Mucosa of gallbladder (tissue), 1 donor: Measurements from ENCODE around the gene TMEM94. TPM values are rescaled to one million over a fixed set of nuclear protein-coding genes. Genes with fewer than 3 reads are reported as not detected.
"Not testable (repeated sequence)": the region's sequence is repeated elsewhere in the genome, so short reads cannot be mapped to it uniquely, and the experiment has no call there.

ENCODE experiments used
- DNase-seq: peaks from one replicate; pipeline ENCODE4 v3.0.0-alpha.2; 2020; ENCODE audit warnings: low spot score
- total RNA-seq: library from RNA; stranded (reverse); gene quantifications from one replicate; pipeline ENCODE4 v1.2.1, GENCODE V29; 2021
- donor health status: DM: no; HTN: no; CAD: no.

TMEM94 gene
- total RNA-seq, 1 donor from 2014 or later, result 106 TPM

DNA sequence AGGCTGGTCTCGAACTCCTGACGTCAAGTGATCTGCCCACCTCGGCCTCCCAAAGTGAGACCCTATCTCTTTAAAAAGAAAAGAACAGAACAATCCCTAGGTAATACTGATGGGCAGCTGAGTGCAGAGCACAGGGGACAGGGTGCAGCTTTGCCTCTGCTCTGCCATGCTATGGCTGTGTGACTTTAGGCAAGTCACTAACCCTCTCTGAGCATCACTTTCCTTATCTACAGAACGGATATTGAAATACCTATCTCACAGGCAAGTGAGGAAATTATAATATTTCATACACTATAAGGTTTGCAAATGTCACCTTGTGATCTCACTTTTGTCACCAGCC lies 54.8 kb downstream of the TMEM94 start:
- no peak for DNase-seq

DNA sequence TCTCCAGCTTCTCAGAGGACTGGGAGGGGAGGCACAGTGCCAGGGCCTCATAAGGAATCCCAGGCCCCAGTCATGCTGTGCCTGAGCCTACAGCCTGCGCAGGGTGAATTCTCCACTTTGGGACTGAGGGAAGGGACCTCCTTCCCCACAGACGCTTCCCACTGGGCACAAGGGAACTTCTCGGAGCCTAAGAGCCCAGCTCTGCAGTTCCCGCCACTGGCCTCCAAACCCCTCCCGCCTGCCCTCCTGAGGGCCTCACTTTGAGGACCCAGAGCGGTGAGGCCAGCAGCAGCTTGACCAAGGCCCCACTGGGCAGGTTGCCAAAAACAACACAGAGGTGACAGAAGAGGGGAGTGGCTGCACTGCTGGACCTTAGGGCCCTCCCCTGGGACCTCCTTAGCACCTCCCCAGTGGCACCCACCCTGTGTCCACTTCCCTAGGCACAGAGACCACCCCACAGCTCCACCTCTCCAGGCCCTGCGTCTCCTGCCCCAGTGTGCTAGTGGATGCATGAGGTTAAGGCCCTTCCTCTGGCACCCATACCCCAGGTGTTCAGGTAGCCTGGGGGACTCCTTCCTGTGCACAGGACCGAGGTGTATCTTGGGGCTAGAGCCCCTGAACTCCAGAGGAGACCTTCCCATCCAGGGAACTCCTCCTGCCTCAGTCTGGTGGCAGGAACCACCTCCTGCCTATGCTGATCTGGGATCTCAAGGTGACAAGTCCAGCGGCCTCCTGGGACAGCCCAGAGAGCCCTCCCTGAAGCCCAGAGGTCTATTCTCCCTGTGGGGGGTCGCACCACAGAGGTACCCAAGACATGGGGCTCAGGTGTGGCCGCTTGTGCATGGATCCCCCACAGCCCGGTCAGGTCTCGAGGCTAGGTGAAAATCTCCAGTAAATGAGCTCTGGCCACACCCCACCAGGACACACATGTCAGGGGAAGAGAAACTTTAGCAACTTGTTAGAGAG lies 55.5 kb downstream of the TMEM94 start:
- DNase-seq, result no peak

DNA sequence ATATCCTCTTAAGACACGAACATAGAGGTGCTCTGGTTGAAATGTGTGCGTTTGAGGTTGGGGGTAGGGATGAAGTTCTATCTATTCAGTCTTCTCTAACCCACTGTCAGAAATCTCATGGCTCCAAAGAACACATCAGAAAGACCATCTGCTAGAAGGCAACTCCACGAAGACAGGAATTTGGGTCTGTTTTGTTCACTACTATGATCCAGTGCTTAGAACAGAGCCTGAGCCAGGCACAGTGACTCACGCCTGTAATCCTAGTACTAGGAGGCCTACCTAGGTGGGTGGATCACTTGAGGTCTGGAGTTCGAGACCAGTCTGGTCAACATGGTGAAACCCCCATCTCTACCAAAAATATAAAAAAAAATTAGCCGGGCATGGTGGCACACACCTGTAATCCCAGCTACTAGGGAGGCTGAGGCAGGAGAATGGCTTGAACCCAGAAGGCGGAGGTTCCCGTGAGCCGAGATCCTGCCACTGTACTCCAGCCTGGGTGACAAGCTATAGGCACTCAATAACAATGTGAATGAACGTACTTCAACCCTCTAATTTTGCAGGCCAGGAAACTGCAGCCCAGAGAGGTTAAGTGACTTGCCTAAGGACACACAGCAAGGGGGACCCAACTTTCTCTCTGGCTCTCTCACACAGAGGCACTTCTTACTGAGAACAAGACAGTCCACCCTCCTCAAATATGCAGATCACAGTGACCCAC lies 56.6 kb downstream of the TMEM94 start:
- DNase-seq, result no peak

DNA sequence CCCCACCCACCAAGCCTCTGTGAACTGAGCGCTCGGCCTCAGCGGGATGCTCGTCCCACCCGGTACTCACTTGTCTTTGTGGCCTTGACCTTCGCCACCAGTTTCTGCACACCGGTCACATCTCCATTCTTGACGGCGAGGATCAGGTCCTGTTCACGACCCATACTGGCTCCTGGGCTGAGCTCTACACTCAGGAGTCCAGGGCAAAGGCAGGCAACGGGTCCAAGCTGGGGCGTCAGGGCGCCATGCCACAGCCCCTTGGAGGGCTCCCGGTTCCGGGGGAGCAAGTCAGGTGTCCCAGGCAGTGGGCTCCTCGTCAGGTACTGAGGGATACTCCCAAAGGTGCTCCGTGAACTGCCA lies 57.2 kb downstream of the TMEM94 start:
- no peak for DNase-seq

DNA sequence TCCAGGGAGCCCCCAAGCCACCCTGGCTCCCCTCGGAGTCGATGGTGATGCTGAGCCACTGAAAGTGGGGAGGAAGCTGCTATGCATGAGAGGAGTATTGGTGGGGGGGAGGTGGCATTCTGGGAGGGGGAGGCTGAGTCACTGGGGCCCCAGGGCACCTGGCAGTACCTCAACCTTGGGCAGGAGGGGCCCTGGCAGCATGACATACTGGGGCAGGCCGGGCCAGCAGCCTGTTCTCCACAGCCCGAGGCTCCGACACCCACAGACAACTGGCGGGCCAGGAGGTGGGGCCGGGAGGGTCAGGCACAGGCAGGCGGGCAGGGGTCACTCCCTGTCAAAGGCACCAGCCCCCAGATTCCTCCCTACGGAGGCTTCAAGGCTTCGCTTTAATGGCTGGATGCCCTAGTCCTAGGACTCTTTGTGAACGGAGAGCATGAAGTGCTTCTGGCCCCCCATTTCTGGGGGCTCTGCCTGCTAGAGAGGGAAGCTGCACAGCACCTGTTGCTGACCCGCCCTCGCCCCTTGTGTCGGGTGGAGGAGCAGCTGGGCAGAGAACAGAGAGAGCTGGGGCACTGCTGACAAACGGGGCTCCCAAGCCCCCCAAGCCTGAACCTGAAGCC lies 58.0 kb downstream of the TMEM94 start:
- no peak for DNase-seq

DNA sequence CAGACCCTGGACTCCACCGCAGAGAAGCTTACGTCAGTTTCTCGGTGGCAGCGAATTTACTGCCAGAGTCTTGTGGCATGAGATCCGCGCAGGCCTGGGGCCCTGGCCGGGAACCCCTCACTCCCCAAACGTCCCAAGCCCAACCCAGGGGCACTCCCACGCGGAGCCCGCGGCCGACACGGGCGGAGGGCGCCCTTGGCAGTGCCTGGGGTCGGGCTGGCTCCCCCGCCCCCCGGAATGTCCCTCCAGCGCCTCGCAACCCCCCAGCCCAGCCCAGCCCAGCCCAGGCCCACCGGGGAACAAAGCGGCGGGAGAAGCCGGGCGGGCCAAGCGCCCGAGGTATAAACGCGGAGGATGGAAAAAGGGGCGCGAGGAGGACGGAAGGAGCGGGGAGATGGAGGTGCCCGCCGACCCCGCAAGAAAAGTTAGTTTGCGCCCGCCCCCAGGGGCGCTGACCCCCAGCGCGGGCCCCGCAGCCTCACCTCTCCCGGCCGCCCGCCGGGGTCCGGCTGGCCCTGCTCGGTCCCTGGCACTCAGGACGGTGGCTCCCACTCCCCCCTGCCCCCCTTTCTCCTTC lies 58.6 kb downstream of the TMEM94 start:
- DNase-seq, result no peak

DNA sequence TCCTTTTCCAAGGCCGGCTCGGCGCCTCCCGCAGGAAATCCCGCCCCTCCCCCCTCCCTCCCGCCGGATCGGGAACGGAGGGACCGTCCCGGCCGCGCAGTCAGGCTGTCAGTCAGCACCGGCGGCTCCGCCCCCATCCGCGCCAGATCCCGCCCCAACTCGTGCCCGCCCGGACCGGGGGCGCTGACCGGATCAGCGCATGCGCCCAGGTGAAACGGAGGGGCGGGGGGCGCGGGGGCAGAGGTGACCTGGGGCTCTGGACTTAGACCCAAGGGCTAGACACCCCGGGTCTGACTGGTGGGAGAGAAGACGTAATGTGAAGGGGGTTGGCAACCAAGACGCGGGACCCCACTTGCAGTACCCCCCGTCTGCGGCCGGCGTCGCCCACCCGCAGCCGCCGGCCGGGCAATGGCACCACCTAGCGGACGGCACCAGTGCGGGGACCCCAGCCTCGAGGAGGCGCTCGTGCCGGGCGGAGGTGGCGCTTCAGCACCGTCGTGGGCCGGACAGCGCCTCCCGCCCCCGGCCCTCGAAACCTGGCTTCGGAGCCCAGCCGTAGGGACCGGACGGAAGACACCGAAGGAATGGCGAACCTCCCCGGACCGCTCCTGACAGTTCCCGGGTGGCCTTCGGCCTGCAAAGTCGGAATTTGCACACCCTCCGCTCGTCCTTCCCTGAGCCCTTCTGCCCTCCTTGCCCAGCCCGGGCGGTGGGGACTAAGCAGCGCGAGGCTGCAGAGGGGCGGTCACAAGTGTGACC lies 59.2 kb downstream of the TMEM94 start, which contains the start of gene CASKIN2:
TSS of gene CASKIN2 (minus strand) at position 42 of the 759 bp plus-strand sequence. CDS start 1,733 bp downstream, outside the sequence.
- peak; percentile 95 for DNase-seq

DNA sequence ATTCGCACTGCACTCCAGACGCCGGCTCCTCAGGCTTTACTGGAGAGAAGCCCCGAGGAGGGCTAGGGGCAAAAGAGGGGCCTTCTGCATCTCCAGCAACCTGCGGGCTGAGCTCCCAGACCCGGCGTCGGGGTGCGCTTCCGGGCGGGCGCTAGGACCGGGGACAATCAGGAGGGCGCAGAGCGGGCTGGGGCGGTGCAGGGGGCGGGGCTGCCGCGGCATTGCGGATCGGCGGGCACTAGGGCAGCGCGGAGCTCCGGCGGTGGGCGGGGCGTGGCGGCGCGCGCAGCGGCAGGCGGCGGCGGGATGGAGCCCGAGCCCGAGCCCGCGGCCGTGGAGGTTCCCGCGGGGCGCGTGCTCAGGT lies 59.8 kb downstream of the TMEM94 start, which contains the start of gene TSEN54:
TSS of gene TSEN54 (plus strand) at position 274 of the 364 bp plus-strand sequence. CDS start at position 307, 33 bp downstream.
- peak; percentile 96 for DNase-seq

DNA sequence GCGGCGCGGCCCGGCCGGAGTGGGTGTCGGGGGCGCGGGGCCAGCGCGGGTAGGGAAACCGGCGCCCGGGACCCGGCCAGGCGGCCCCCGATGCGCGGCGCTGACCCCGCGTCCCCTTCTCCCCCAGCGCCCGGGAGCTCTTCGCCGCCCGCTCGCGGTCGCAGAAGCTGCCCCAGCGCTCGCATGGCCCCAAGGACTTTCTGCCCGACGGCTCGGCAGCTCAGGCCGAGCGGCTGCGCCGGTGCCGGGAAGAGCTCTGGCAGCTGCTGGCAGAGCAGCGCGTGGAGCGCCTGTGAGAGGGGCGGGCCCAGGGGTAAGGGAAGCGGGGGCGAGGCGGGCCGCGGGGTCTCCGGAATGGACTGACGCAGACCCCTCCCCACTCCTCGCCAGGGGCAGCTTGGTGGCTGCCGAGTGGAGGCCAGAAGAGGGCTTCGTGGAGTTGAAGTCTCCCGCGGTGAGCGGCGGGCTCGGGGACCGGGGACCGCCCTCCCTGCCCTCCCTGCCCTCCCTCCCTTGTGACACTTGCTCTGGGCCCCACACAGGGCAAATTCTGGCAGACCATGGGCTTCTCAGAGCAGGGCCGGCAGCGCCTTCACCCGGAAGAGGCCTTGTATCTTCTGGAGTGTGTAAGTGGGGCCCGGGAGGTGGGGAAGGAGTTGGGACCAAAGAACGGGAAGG lies 60.3 kb downstream of the TMEM94 start:
- no peak for DNase-seq

DNA sequence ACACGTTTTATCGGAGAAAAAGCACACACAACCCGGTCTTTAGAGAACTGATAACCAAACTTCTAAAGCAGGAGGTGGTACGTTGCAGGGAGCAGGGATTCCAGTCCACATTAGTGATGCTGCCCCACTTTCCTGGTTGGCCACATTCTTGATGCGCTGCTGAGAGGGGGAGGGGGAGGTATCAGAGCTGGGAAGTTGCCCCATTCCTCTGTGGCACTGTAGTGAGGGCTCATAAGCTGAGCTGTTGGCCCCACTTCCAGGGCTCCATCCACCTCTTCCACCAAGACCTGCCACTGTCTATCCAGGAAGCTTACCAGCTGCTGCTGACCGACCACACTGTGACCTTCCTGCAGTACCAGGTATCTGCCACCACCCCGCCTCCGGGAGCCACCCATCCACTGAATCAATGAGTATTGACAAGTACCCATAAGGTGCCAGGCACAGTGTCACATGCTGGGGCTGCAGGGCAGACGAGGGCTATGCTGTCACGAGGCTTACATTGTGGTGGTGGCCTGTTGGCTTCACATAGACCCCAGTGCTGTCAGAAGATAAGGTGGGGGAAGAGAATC lies 60.9 kb downstream of the TMEM94 start:
- peak; percentile 90 for DNase-seq

DNA sequence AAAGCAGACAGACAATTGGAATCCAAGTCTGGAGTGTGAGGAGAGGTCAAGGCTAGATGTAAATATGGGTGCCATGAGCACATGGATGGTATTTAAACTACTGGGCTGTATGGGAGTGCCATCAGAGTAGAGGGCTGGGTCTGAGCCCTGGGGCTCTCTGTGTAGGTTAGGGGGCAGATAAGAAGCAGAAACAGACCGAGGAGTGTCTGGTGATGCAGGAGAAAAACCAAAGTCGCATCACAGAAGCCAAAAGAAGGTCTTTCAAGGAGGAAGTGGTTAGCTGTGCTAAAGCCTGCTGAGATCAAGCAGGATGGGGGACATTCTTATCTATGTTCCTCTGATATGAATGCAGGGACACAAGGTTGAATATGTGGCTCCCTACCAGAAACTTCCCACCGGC lies 61.8 kb downstream of the TMEM94 start:
- DNase-seq, result no peak

DNA sequence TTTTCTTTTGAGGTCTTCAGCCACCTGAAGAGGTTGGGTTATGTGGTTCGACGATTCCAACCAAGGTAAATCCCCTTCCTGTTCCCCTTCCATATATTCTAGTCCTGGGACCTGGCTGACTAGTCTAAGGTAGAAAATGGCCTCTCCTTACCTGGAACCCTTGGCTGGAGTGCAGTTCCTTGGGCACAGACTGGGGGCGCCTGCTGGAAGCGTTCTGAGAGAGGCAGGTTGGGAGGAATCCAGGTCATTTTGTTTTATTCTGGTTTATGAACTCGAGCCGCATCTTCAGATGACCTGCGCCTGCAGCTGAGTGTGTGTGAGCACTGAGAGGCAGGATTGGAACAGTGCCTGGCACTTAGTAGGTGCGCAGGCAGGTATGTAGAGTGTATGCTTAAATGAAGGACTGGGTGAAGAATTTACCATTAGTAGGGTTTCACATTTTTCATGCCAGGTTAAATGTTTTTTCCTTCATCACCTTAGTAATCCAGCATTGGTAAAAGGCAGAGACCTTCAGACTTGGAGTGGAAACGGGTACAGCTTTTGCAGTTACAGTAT lies 62.6 kb downstream of the TMEM94 start:
- no peak for DNase-seq

DNA sequence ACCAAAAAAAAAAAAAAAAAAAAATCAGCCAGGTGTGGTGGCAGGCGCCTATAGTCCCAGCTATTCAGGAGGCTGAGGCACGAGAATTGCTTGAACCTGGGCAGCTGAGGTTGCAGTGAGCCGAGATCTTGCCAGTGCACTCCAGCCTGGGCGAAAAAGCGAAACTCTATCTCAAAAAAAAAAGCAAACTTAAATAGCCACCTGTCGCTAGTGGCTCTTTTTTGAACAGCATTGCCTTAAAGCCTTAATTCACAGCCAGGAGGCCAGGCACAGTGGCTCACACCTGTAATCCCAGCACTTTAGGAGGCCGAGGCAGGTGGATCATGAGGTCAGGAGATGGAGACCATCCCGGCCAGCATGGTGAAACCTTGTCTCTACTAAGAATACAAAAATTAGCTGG lies 64.0 kb downstream of the TMEM94 start:
- DNase-seq, result not testable (repeated sequence)

DNA sequence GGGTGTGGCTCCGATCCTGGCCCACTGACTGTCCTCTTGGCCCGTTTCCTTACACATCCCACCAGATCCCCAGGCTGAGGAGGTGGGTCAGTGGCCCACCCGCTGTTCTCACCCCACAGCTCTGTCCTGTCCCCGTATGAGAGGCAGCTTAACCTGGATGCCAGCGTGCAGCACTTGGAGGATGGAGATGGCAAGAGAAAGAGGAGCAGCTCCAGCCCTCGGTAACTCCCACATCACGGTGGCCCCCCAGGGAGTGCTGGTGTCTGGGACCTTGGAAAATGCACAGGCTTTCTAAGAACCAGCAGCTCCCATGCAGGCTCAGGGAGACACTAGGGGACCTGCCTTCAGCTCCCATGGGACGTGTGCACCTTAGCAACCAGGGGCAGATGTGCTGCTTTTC lies 64.9 kb downstream of the TMEM94 start:
- DNase-seq, result no peak

DNA sequence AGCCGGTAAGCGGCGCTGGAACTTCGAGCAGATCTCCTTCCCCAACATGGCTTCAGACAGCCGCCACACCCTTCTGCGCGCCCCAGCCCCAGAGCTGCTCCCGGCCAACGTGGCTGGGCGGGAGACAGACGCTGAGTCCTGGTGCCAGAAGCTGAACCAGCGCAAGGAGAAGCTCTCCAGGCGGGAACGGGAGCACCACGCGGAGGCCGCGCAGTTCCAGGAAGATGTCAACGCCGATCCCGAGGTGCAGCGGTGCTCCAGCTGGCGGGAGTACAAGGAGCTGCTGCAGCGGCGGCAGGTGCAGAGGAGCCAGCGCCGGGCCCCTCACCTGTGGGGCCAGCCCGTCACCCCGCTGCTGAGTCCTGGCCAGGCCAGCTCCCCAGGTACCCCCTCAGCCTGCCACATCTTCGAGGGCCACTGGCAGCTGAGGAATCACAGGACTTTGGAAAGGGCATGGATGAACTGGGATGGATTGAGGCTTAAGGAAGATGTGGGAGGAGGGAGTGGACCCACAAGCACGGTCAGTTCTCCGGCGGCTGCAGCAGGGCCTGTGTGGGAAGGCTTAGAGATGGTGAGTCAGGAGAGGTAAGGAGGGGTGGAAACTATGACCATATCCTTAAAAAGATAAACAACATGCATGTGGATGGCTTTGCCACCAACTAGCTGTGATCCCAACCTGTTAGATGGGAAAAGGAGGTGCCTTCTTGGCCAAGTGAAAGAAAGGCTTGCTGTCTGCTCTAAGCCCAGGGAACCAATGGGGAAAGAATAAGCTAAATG lies 65.7 kb downstream of the TMEM94 start:
- no peak for DNase-seq

DNA sequence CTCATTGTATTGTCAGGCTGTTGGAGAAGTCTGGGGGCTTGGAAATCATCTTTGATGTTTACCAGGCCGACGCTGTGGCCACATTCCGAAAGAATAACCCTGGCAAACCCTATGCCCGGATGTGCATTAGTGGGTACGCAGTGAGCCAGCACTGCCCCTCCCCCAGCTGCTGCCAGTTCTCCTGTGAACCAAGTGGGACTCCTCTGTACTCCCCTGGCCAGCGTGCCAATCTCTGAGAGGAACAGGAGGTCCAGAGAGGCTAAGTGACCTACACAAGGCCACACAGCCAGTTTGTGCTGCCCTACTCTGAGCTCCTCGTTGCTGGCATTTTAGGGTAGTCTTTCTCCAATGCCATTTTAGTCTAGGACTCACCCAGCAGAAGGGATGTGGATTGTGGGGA lies 67.2 kb downstream of the TMEM94 start:
- no peak for DNase-seq

DNA sequence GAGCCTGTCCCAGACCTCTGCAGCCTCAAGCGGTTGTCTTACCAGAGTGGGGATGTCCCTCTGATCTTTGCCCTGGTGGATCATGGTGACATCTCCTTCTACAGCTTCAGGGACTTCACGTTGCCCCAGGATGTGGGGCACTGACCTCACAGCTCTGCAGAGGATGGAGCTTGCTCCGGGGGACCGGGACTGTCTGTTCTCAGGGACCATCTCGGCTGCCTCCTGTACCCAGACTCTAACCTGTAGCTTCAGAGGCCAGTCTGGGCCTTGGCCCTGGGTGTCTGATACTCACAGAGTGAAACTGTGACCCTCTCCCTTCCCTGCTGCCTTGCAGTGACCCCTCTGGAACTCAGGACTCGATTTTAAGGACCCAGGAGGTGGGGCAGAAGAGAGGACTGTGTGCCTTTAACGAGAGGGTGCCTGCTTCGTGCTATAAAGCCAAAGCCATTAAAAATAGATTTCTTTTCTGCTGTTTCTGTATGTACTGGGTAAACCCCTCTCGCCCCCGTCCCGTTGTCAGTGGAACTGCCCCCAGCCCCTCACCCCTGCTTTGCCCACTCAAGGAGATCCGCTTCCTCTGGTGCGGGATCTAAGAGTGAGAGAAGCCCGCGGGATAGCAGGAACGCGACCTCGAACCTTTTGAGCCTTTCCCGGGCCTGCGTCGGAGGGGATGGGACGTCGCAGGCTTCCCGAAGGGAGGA lies 68.0 kb downstream of the TMEM94 start:
- no peak for DNase-seq

DNA sequence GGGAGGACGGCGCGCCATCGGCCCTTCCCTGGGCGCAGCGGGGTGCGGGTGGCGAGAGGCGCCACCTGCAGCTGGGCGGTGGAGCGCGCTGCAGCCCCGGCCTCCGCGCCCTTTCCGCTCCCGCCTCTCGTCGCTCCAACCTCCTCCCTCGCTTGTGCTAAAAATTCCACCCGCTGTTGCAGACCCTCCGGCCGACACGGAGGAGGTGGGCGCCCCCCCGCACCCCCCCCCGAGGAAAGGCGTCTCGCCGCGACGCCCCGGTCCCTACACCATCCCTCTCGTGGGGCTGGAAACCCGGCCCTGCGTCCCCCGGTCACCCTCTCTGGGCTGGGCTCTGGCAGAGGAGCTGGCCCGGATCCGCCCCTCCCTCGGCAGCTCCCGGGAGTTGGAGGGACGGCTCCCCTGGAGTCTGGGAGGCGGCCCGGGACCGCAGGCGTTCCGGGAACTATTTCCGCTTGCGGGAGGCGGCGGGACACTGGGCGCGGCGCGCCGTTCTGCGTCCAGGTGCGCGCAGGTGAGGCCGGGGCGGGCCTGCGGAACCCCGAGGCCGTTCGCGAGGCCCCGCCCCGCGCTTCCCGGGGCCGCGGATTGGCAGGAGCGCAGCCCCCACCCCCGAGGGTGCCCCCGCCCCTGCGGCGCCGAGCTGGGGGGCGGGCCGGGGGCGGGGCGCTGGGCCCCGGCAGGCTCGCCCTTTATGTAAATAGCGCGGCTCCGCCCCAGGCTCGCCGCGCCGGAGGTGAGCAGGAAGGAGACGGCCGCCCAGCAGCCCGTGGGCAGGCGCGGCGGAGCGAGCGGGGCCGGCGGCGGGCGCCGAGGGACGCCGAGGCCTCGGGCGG lies 68.8 kb downstream of the TMEM94 start, which contains the start of gene LLGL2:
TSS of gene LLGL2 (plus strand) at position 728 of the 836 bp plus-strand sequence. CDS start 17,730 bp downstream, outside the sequence.
- DNase-seq, result peak; percentile 92
